ENCODE data around the gene SLAMF1. TPM values are rescaled to one million over a fixed set of nuclear protein-coding genes. Genes with fewer than 3 reads are reported as not detected.
A peak's percentile ranks its signal among the peaks of the same experiment; 100 is the strongest.

SLAMF1 gene
- total and polyA plus RNA-seq, 8 donors: 0.09 to 2.5 (median 0.18) TPM; not detected in 1

DNA sequence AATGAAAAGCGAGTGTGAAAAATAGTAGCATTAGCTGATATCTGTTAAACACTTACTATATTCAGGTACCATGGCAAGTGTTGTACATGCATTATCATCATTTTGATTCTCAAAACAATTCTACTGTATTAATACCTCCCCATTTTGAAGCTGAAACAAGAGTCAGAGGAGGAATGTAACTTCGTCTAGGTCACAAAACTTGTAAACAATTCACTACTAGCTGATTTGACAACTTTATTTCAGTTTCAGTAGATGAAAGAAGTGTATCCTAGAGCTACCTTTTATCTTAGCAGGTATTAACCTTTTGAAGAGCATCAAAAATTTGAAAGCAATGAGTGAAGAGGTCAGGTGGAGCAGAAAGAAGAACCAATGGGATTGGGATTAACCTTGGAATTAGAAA lies 69.2 kb downstream of the SLAMF1 start:
- peak overlapping the region in 1 of 2 donors; percentile 31 for H3K4me3 ChIP-seq
- no peak for ATAC-seq
- H3K27ac ChIP-seq: peak overlapping the region in 1 of 2 donors; percentile 90
- no peaks in the 10 kb centered on the region for H3K9me3 ChIP-seq
- peaks cover 0 to 52% of the 10 kb centered on the region in 2 donors for H3K4me1 ChIP-seq
- no peaks in the 10 kb centered on the region for H3K27me3 ChIP-seq
- intact Hi-C loops (cut with DNase I): no loop called here
- DNase-seq: no peak
- TF ChIP-seq CTCF (IDR thresholded peaks at IDR 0.05): no peak
- no peaks in the 10 kb centered on the region for H3K36me3 ChIP-seq

DNA sequence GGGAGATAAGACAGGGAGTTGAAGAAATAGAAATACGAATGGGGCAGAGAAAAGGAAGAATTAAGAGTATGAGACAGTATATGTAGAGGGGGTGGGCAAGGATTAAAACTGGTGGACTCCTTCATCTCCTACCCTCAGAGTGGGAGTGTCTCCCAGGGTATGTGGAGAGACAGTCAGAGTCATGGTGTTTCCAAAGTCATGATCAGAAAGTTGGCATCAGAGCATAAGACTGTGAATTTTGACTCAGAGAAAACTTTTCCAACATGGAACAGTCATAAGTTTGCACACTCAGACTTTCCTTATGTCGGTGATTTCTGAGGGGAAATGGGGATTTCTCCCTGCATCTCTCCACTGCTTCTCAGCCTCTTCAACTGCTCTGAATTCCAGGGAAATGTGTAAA lies 70.0 kb downstream of the SLAMF1 start:
- Histone ChIP-seq H3K4me3 (peak overlapping the region in 1 of 2 donors; percentile 31), H3K4me1 (peaks cover 0 to 55% of the 10 kb centered on the region in 2 donors), H3K36me3 (no peaks in the 10 kb centered on the region), H3K9me3 (no peaks in the 10 kb centered on the region), H3K27me3 (no peaks in the 10 kb centered on the region), H3K27ac (peak overlapping the region in 1 of 2 donors; percentile 90)
- DNase-seq: no peak
- TF ChIP-seq CTCF (IDR thresholded peaks at IDR 0.05): no peak
- intact Hi-C loops (cut with DNase I): no loop called here
- no peak for ATAC-seq

- Histone ChIP-seq H3K27me3 (no peaks in the 10 kb centered on the region), H3K4me1 (peaks cover 0 to 60% of the 10 kb centered on the region in 2 donors), H3K36me3 (no peaks in the 10 kb centered on the region), H3K9me3 (no peaks in the 10 kb centered on the region), H3K27ac (peak overlapping the region in 1 of 2 donors; percentile 90), H3K4me3 (peak overlapping the region in 1 of 2 donors; percentile 31)
- ATAC-seq (peak; percentile 27), DNase-seq (no peak)
- intact Hi-C loops (cut with DNase I): no loop called here
- TF ChIP-seq CTCF (IDR thresholded peaks at IDR 0.05): no peak
These were observed 70.5 kb downstream of the SLAMF1 start for GRCh38 chr1:160576390-160576789.

DNA sequence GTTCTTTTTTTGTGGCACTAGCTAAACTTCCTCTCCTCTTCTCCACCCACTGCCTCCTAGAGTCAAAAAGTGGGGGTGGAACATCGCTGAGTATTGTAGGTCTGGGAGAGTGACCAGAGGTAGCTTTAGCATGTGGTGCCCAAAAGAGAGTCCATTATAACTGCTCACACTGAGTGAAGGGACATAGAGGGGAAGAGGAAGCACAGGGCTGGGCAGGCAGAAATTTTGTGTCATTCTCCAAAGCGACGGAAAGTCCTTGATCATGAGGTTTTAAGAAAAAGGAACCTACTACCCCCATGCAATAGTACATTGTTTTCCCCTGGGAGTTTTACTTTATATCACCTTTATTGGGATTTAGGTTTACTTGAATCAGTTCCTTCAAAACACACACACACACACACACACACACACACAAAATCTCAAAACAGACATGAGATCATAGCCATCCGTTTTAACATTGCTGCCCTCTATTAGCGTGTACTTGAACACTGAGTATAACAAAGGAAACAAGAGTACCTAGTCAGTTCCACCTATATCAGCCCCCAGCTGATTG lies 71.7 kb downstream of the SLAMF1 start:
- H3K27me3 ChIP-seq: no peaks in the 10 kb centered on the region
- no peaks in the 10 kb centered on the region for H3K36me3 ChIP-seq
- no peaks in the 10 kb centered on the region for H3K9me3 ChIP-seq
- ATAC-seq (peak; percentile 78), DNase-seq (no peak)
- no peak overlapping the region for H3K4me3 ChIP-seq
- no peak for TF ChIP-seq CTCF (IDR thresholded peaks at IDR 0.05)
- intact Hi-C loops (cut with DNase I): no loop called here
- peak overlapping the region; percentile 72 to 90 for H3K27ac ChIP-seq
- peaks cover 0 to 60% of the 10 kb centered on the region in 2 donors for H3K4me1 ChIP-seq

GRCh38 chr1:160570840-160571239 lies 76.0 kb downstream of the SLAMF1 start:
- Histone ChIP-seq H3K4me3 (no peak overlapping the region), H3K9me3 (no peaks in the 10 kb centered on the region), H3K27me3 (no peaks in the 10 kb centered on the region), H3K27ac (peak overlapping the region in 1 of 2 donors; percentile 29), H3K36me3 (no peaks in the 10 kb centered on the region), H3K4me1 (peaks cover 0 to 57% of the 10 kb centered on the region in 2 donors)
- ATAC-seq (peak; percentile 59), DNase-seq (no peak)
- intact Hi-C loops (cut with DNase I): no loop called here
- no peak for TF ChIP-seq CTCF (IDR thresholded peaks at IDR 0.05)

All from left lung (tissue), 10 donors.